ENCODE measurements around the gene KAZN.

Gene KAZN

DNA sequence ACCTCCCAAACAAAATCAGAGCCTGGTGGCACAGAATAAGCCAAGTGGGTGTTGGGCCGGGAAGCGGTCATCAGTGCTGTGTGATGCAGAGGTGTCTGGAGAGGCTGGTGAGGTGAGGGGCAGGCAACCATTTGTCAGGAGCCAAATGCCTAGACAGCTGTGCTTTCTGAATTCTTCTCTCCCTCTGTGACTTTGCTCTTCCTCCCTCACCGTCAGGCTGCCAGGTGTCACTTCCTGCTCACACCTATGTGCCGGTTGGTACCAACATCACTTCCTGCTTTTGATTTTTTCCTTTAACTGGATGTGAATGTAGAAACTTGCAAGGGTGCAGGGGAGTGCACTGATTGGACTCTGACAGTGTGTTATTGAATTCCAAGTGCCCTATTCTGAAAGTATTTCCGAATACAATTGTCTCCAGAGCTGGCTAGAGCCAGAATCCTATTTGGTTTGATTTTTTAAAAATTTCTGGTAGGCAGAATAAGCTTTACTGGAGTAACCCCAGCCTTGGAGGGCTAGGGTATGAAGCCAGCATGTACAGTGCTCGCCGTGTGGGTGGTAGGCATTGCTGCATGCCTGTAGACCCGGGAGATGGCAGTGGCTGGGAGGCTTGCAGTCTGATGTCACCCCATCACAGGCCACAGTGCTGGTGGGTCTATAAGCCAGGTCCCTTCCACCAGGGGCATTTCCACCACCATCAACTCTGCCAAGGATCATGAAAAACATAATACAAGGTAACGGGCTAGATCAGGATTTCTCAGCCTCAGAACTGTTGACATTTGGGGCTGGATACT lies 210.9 kb downstream of the KAZN start:
- peaks cover 8 to 19% of the 10 kb centered on the region in 2 donors for H3K9me3 ChIP-seq (ENCODE audit: control insufficient read depth in 1 of 2, low read length in 2 of 2)
- no peak overlapping the region for H3K27ac ChIP-seq (ENCODE audit: low read depth, low read length)

DNA sequence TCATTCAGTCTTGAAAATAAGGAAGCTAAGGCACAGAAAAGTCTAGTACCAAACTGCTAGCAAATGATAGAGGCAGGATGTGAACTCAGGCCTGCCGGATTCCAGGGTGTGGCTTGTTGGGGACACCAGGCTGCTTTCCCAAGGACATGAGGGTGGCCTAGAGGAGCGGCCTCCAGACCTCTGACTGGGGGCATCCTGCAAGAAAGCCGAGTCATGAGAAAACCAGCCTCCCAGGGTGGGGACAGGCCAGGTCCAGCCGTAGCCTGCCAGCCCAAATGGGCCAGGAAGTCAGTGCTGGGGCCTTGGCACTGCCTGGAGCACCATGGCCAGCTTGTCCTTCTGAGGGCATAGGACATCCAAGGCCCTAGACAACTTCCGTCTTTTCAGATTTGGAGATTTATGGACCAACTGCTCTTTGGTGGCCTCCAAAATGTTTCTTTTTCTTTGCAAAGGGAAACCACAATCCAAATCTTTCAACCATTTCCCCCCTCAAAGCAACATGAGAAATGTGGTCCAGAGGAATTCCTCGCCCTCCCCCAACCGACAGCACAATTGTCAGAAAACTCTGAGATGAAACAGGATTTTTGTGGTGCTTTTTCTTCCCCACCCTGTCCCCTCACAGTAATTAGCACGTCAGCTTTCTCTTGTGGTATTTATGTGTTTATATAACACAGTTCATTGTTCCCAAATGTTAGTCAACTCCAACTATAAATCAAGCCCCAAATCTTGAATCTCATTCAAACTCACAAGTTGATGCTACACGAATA lies 212.3 kb downstream of the KAZN start:
- H3K27me3 ChIP-seq (ENCODE audit: control insufficient read depth in 1 of 2, insufficient read depth in 2 of 2, low read length in 2 of 2) = no peaks in the 10 kb centered on the region
- H3K9ac ChIP-seq (ENCODE audit: low read depth in 1 of 2, low read length in 2 of 2) = no peak overlapping the region
- no peak overlapping the region for H3K27ac ChIP-seq (ENCODE audit: low read depth, low read length)
- no peak overlapping the region for H3K4me3 ChIP-seq (ENCODE audit: low read depth in 1 of 2, low read length in 2 of 2)
- peaks cover 8 to 19% of the 10 kb centered on the region in 2 donors for H3K9me3 ChIP-seq (ENCODE audit: control insufficient read depth in 1 of 2, low read length in 2 of 2)
- no peaks in the 10 kb centered on the region for H3K36me3 ChIP-seq (ENCODE audit: control insufficient read depth in 1 of 2, insufficient read depth in 2 of 2, low read length in 2 of 2)
- peaks cover 0 to 4% of the 10 kb centered on the region in 2 donors for H3K4me1 ChIP-seq (ENCODE audit: control insufficient read depth in 1 of 2, insufficient read depth in 2 of 2, low read length in 2 of 2)

More for the DNA sequence above, 210.9 kb downstream of the KAZN start:
- no peaks in the 10 kb centered on the region for H3K27me3 ChIP-seq (ENCODE audit: control insufficient read depth in 1 of 2, insufficient read depth in 2 of 2, low read length in 2 of 2)
- H3K9ac ChIP-seq (ENCODE audit: low read depth in 1 of 2, low read length in 2 of 2) = no peak overlapping the region
- no peaks in the 10 kb centered on the region for H3K36me3 ChIP-seq (ENCODE audit: control insufficient read depth in 1 of 2, insufficient read depth in 2 of 2, low read length in 2 of 2)
- no peaks in the 10 kb centered on the region for H3K4me1 ChIP-seq (ENCODE audit: control insufficient read depth in 1 of 2, insufficient read depth in 2 of 2, low read length in 2 of 2)
- H3K4me3 ChIP-seq (ENCODE audit: low read depth in 1 of 2, low read length in 2 of 2) = no peak overlapping the region

DNA sequence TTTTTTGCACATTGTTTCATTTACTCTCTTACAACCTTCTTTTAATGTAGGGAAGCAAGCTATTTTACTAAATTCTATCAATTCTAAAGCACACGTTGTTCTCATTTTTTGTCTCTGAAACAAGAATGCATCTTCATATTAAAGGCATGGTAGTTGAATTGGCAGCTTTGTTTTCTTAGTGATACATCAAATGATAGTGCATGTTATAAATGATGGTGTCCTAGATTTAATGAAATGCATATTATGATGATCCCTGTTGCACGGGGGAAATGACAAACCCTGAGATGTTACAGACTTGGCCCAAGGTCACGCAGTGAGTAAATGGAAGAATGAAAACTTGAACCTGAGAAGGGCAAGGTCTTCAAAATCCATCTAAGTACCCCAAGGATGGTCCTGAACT lies 213.1 kb downstream of the KAZN start:
- Histone ChIP-seq H3K4me3 (ENCODE audit: low read depth in 1 of 2, low read length in 2 of 2) (no peak overlapping the region), H3K9me3 (ENCODE audit: control insufficient read depth in 1 of 2, low read length in 2 of 2) (peaks cover 5 to 13% of the 10 kb centered on the region in 2 donors), H3K27ac (ENCODE audit: low read depth, low read length) (no peak overlapping the region), H3K36me3 (ENCODE audit: control insufficient read depth in 1 of 2, insufficient read depth in 2 of 2, low read length in 2 of 2) (no peaks in the 10 kb centered on the region), H3K9ac (ENCODE audit: low read depth in 1 of 2, low read length in 2 of 2) (no peak overlapping the region), H3K4me1 (ENCODE audit: control insufficient read depth in 1 of 2, insufficient read depth in 2 of 2, low read length in 2 of 2) (peaks cover 0 to 4% of the 10 kb centered on the region in 2 donors), H3K27me3 (ENCODE audit: control insufficient read depth in 1 of 2, insufficient read depth in 2 of 2, low read length in 2 of 2) (no peaks in the 10 kb centered on the region)

DNA sequence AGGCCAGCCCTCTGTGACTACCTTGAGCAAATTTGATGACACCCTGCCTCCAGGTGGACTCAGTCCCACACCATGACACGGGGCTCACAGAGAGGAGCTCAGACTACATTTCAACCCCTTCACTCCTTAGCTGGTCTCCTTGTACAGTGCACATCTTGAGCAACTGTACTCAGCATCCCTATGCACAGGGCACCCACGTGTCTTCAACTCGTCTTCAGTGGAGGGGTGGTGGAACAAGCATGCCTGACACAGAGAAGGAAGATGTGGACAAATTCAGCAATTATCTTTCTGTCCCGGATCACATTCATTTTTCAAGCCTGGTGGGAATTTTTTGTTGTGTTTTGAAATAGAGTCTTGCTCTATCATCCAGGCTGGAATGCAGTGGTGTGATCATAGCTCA lies 213.7 kb downstream of the KAZN start:
- Histone ChIP-seq H3K27ac (ENCODE audit: low read depth, low read length) (no peak overlapping the region), H3K4me1 (ENCODE audit: control insufficient read depth in 1 of 2, insufficient read depth in 2 of 2, low read length in 2 of 2) (peaks cover 0 to 4% of the 10 kb centered on the region in 2 donors), H3K9ac (ENCODE audit: low read depth in 1 of 2, low read length in 2 of 2) (no peak overlapping the region), H3K27me3 (ENCODE audit: control insufficient read depth in 1 of 2, insufficient read depth in 2 of 2, low read length in 2 of 2) (no peaks in the 10 kb centered on the region), H3K36me3 (ENCODE audit: control insufficient read depth in 1 of 2, insufficient read depth in 2 of 2, low read length in 2 of 2) (no peaks in the 10 kb centered on the region), H3K4me3 (ENCODE audit: low read depth in 1 of 2, low read length in 2 of 2) (no peak overlapping the region), H3K9me3 (ENCODE audit: control insufficient read depth in 1 of 2, low read length in 2 of 2) (peaks cover 0 to 7% of the 10 kb centered on the region in 2 donors)

DNA sequence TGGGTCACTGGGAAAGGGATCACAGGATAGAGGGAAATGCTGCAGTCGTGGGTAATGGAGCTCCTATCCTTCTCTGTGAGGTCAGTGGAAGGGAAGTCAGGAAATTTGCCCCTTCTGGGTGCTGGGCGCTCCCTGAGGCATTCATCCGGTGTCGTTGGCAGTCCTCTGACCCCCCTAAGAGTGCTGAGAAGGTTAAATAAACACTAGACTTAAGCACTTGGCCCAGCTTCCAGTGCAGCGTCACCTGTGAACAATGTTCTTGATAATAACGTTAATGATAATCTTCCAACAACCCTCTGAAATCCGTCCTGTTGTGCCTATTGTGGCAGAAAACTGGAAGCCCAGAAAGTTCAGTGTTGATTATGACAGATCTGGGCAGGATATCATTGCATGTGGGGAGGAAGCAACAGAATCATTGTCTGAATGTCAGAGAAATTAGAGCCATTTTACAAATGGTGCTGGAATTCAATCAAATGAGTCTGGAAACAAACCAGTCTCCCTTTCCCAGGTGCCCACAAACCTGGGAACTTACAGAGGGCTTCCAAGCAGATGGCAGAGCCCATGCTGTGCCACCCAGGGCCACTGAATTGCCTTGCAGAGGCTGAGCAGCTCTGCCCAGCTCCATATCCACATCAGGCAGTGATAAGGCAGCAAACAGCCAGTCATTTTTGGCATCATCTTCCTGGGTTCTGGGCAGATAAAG lies 216.8 kb downstream of the KAZN start:
- Histone ChIP-seq H3K4me1 (ENCODE audit: control insufficient read depth in 1 of 2, insufficient read depth in 2 of 2, low read length in 2 of 2) (peaks cover 0 to 4% of the 10 kb centered on the region in 2 donors), H3K4me3 (ENCODE audit: low read depth in 1 of 2, low read length in 2 of 2) (no peak overlapping the region), H3K27me3 (ENCODE audit: control insufficient read depth in 1 of 2, insufficient read depth in 2 of 2, low read length in 2 of 2) (no peaks in the 10 kb centered on the region), H3K9ac (ENCODE audit: low read depth in 1 of 2, low read length in 2 of 2) (no peak overlapping the region), H3K9me3 (ENCODE audit: control insufficient read depth in 1 of 2, low read length in 2 of 2) (no peaks in the 10 kb centered on the region), H3K27ac (ENCODE audit: low read depth, low read length) (no peak overlapping the region), H3K36me3 (ENCODE audit: control insufficient read depth in 1 of 2, insufficient read depth in 2 of 2, low read length in 2 of 2) (no peaks in the 10 kb centered on the region)

DNA sequence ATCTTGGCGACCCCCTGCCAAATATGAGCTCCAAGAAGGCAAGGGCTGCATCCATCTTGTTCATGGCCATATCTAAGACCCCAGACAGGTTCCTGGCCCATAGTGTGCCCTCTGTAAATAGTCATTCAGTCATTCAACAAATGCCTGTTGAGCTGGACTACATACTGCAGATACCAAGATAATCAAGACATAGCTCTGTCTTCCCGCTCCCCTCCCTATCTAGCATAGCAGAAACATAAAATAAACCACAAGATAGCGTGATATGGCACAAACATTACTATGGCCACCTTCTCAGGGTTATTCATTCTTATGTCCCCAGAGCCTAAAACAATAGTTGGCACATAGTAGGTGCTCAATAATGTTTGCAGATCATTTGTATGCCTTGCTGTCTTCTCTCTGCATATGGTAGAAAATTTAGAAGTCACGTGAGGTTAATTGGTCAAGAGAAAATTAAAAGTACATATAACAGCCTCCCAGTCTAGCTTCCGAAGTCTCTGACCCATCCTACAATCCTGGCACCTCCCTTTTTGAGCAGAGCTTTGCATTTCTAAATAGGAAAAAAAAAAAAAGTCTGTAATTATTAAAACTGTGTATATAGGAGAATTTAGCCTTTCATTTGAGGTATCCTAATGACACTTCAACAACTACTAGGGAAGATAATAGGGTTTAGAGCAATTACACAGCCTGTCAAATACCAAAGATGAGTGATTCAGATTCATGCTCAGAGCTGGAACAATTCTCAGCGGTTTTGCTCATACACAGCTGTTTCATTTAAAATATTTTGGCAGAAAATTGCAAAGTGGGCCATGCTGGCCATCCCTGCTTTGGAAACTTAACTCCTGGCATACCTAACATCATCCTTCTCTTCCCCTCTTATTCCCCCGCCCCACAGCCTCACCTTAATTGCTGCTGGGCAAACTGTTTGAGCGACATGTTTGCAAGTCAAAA lies 219.0 kb downstream of the KAZN start:
- Histone ChIP-seq H3K27ac (ENCODE audit: low read depth, low read length) (no peak overlapping the region), H3K27me3 (ENCODE audit: control insufficient read depth in 1 of 2, insufficient read depth in 2 of 2, low read length in 2 of 2) (no peaks in the 10 kb centered on the region), H3K9me3 (ENCODE audit: control insufficient read depth in 1 of 2, low read length in 2 of 2) (no peaks in the 10 kb centered on the region), H3K4me1 (ENCODE audit: control insufficient read depth in 1 of 2, insufficient read depth in 2 of 2, low read length in 2 of 2) (peaks cover 0 to 4% of the 10 kb centered on the region in 2 donors), H3K4me3 (ENCODE audit: low read depth in 1 of 2, low read length in 2 of 2) (no peak overlapping the region), H3K9ac (ENCODE audit: low read depth in 1 of 2, low read length in 2 of 2) (no peak overlapping the region), H3K36me3 (ENCODE audit: control insufficient read depth in 1 of 2, insufficient read depth in 2 of 2, low read length in 2 of 2) (no peaks in the 10 kb centered on the region)

DNA sequence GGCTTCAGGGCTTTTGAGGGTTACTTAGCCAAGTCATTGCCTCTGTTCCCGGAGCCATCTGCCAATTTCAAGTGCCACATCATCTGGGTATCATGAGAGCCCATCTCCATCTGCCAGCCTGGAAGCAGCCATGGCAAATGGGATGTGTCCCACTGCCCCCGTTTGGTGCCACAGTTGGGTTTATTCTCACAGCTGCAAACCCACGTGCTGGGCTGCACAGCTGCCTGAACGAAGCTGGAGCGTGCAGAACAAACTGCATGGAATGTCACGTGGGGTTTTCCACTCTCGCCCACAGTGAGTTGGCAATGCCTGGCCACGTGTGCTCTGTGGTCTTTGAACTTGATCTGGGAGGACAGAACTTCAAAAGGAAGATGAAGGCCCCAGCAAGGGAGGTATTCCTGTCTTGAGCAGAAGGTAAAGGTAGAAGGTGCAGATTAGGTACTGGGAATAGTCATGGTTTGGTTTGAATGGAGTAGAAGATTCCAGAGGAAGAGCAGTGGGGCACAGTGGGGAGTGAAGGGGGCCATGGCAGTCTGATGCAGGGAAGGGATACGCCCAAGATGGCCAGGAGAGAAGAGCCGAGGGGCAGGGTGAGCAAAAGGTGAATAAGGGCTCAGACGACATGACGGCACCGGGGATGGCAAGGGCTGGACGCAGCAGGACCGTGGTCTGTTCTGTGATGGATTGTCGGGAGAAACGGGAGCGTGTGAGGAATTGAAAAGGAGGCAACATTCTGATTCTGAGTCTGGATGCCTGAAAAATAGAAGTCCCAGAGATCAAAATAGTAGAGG lies 222.0 kb downstream of the KAZN start:
- Histone ChIP-seq H3K36me3 (ENCODE audit: control insufficient read depth in 1 of 2, insufficient read depth in 2 of 2, low read length in 2 of 2) (no peaks in the 10 kb centered on the region), H3K27me3 (ENCODE audit: control insufficient read depth in 1 of 2, insufficient read depth in 2 of 2, low read length in 2 of 2) (no peaks in the 10 kb centered on the region), H3K9me3 (ENCODE audit: control insufficient read depth in 1 of 2, low read length in 2 of 2) (no peaks in the 10 kb centered on the region), H3K9ac (ENCODE audit: low read depth in 1 of 2, low read length in 2 of 2) (no peak overlapping the region), H3K4me3 (ENCODE audit: low read depth in 1 of 2, low read length in 2 of 2) (no peak overlapping the region), H3K4me1 (ENCODE audit: control insufficient read depth in 1 of 2, insufficient read depth in 2 of 2, low read length in 2 of 2) (no peaks in the 10 kb centered on the region), H3K27ac (ENCODE audit: low read depth, low read length) (no peak overlapping the region)

DNA sequence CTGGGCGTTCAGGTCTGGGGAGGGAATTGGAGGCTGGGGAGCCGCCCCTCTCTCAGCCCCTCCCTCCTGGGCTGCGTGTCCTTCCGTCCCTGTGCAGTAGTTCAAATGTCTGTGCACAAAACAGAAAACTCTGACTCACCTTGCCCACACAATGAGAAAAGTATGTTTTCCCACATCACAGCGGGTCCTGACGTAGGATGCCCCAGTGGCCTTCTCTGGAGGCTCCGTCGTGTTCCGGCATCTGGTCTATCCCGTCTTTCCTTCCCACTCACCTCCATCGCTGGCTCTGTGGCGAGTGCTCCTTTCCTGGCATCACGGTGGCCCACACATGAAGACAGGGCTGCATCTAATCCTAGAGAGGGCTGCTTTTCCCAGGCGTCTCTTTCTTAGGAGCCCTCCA lies 224.0 kb downstream of the KAZN start:
- Histone ChIP-seq H3K36me3 (ENCODE audit: control insufficient read depth in 1 of 2, insufficient read depth in 2 of 2, low read length in 2 of 2) (no peaks in the 10 kb centered on the region), H3K9me3 (ENCODE audit: control insufficient read depth in 1 of 2, low read length in 2 of 2) (no peaks in the 10 kb centered on the region), H3K27me3 (ENCODE audit: control insufficient read depth in 1 of 2, insufficient read depth in 2 of 2, low read length in 2 of 2) (no peaks in the 10 kb centered on the region), H3K4me1 (ENCODE audit: control insufficient read depth in 1 of 2, insufficient read depth in 2 of 2, low read length in 2 of 2) (no peaks in the 10 kb centered on the region), H3K4me3 (ENCODE audit: low read depth in 1 of 2, low read length in 2 of 2) (no peak overlapping the region), H3K27ac (ENCODE audit: low read depth, low read length) (no peak overlapping the region), H3K9ac (ENCODE audit: low read depth in 1 of 2, low read length in 2 of 2) (no peak overlapping the region)

DNA sequence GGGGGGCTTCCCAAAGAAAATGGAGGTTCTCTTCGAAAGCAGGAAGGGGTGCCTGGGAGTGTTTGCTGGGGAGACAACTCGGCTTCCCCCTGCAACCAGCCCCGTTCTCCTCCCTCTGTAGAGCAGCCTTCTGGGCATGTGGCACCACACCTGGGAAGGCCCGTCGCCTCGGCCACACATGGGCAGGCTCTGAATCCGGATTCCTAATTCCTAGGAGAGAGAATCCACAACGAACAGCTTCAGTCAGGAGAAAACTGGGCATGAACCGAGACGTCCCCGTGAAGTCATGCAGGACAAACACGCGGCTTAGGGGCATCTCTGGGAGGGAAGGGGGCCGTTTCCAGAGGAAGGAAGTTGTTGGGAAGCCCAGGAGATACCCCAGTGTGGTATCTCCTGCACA lies 224.5 kb downstream of the KAZN start:
- Histone ChIP-seq H3K9ac (ENCODE audit: low read depth in 1 of 2, low read length in 2 of 2) (no peak overlapping the region), H3K4me3 (ENCODE audit: low read depth in 1 of 2, low read length in 2 of 2) (no peak overlapping the region), H3K27ac (ENCODE audit: low read depth, low read length) (no peak overlapping the region), H3K36me3 (ENCODE audit: control insufficient read depth in 1 of 2, insufficient read depth in 2 of 2, low read length in 2 of 2) (no peaks in the 10 kb centered on the region), H3K9me3 (ENCODE audit: control insufficient read depth in 1 of 2, low read length in 2 of 2) (no peaks in the 10 kb centered on the region), H3K27me3 (ENCODE audit: control insufficient read depth in 1 of 2, insufficient read depth in 2 of 2, low read length in 2 of 2) (no peaks in the 10 kb centered on the region), H3K4me1 (ENCODE audit: control insufficient read depth in 1 of 2, insufficient read depth in 2 of 2, low read length in 2 of 2) (no peaks in the 10 kb centered on the region)
